BJ (cell line): ENCODE measurements around the gene C5orf63. TPM values are rescaled to one million over a fixed set of nuclear protein-coding genes. Genes with fewer than 3 reads are reported as not detected.
"Not testable (repeated sequence)": the region's sequence is repeated elsewhere in the genome, so short reads cannot be mapped to it uniquely, and the experiment has no call there.

Experiments
- CTCF ChIA-PET: fragments of 350-600 bp; formaldehyde crosslinking; extraction: SDS; loops from one replicate; lab custom pipeline; 2021; ENCODE audit warnings: antibody characterized with exemption, inconsistent platforms; lab: Yijun Ruan, JAX
- POLR2A ChIA-PET: fragments of 300-600 bp; sonication (Branson Sonifier 250); formaldehyde crosslinking; extraction: SDS; loops from one replicate; lab custom pipeline; 2021; ENCODE audit warnings: antibody characterized with exemption; lab: Charles Lee
- DNase-seq: peaks from one replicate; pipeline ENCODE4 v3.0.0-alpha.2; 2011; ENCODE audit warnings: low read depth
- H3K27me3 ChIP-seq: 2 replicates; pipeline ENCODE4 v1.6.0; 2011; ENCODE audit warnings: low read length; ENCODE audit not compliant: control insufficient read depth, insufficient read depth
- H3K36me3 ChIP-seq: 2 replicates; pipeline ENCODE4 v1.5.1; 2011; ENCODE audit warnings: low read length; ENCODE audit not compliant: control insufficient read depth, insufficient read depth
- H3K4me3 ChIP-seq: 2 replicates; pipeline ENCODE4 v1.5.1; 2011; ENCODE audit warnings: low read depth, mild to moderate bottlenecking, control low read depth, low read length
- CTCF ChIP-seq: IDR thresholded peaks from 2 replicates; pipeline ENCODE4 v1.5.1; 2011; ENCODE audit warnings: low read depth, mild to moderate bottlenecking, control low read depth, inconsistent platforms, low read length, moderate library complexity; ENCODE audit not compliant: insufficient read depth
- polyA plus RNA-seq: library from polyadenylated mRNA; depleted of rRNA; stranded (reverse); fragments of >200 nt; gene quantifications from 2 replicates; pipeline ENCODE4 v1.2.3, GENCODE V29; 2011

C5orf63 gene
- polyA plus RNA-seq, 1 experiment = 1.4 TPM

DNA sequence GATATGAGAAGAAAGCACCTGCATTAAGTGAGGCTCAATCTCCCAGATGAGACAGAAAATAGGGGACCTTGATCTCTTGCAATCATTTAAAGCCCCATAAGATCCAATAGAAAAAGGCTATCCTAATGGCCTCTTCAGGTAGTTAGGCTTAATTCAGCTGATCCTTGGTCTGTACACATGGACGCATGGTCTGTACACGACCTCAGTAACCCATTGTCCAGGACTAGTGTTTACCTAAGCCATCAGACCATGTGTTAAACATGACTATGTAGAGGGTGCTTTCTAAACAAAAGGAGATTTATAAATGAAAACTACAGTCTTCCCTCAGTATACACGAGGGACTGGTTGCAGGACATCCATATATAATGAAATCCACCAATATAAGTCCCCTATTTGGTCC is 50.5 kb downstream of the C5orf63 start:
- Histone ChIP-seq H3K4me3 (no peak overlapping the region), H3K27me3 (no peaks in the 10 kb centered on the region), H3K36me3 (no peaks in the 10 kb centered on the region)
- DNase-seq = no peak
- ChIA-PET POLR2A (no interaction called here), CTCF (no interaction called here)
- TF ChIP-seq CTCF = no peak

DNA sequence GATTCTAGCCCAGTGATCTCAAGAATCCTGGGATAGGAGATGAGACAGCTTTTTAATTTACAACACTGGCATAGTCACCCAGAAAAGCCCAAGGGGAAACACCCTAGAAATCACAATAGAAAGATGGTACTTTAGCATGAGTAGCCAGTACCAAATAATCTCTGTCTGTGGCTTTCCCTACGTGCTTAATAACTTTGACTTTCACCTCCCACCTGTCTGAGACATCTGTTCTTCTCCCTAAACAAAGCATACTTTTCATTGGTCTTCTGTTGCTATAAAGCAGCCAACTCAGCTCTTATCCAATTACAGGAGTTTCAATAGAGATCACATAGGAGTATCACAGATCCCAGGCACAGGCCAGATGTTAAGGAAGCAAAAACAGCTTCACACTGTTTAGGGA is 53.4 kb downstream of the C5orf63 start:
- no peaks in the 10 kb centered on the region for H3K27me3 ChIP-seq
- TF ChIP-seq CTCF = no peak
- no peaks in the 10 kb centered on the region for H3K36me3 ChIP-seq
- H3K4me3 ChIP-seq = no peak overlapping the region
- ChIA-PET CTCF (interaction anchor here (0.9 kb wide), 1 partner anchor 10 kb away, joined by 4 read pairs; the partner anchor contains the start of gene MARCHF3), POLR2A (no interaction called here)
- no peak for DNase-seq

GRCh38 chr5:127016722-127017121 is 56.6 kb downstream of the C5orf63 start:
- H3K36me3 ChIP-seq, H3K27me3 ChIP-seq, DNase-seq, POLR2A ChIA-PET, H3K4me3 ChIP-seq: not testable (repeated sequence)
- CTCF ChIA-PET = interaction anchor here (1.0 kb wide), 1 partner anchor 12 kb away, joined by 3 read pairs; no protein-coding TSS in a partner anchor

DNA sequence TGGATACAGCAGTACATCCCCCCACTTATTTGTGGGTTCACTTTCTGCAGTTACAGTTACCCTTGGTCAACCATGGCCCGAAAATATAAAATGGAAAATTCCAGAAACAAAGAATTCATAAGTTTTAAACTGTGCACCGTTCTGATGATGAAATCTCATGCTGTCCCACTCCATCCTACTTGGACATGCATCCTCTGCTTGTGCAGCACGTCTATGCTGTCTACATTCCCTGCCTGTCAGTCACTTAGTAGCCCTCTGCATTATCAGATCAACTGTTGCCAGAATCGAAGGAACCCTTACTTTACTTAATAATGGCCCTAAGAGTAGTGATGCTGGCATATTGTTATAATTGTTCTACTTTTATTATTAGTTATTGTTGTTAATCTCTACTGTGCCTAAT is 57.6 kb downstream of the C5orf63 start:
- ChIA-PET POLR2A (no interaction called here), CTCF (interaction anchor here (0.8 to 1.5 kb wide), 2 partner anchors 10 to 11 kb away, joined by 3 read pairs; no protein-coding TSS in a partner anchor)
- Histone ChIP-seq H3K27me3 (no peaks in the 10 kb centered on the region), H3K36me3 (no peaks in the 10 kb centered on the region), H3K4me3 (no peak overlapping the region)
- no peak for TF ChIP-seq CTCF
- no peak for DNase-seq

GRCh38 chr5:127014573-127014972 is 58.7 kb downstream of the C5orf63 start:
- no peaks in the 10 kb centered on the region for H3K27me3 ChIP-seq
- DNase-seq = no peak
- TF ChIP-seq CTCF = no peak
- ChIA-PET CTCF (interaction anchor here (1.5 kb wide), 1 partner anchor 11 kb away, joined by 3 read pairs; no protein-coding TSS in a partner anchor), POLR2A (no interaction called here)
- no peak overlapping the region for H3K4me3 ChIP-seq
- H3K36me3 ChIP-seq = no peaks in the 10 kb centered on the region

DNA sequence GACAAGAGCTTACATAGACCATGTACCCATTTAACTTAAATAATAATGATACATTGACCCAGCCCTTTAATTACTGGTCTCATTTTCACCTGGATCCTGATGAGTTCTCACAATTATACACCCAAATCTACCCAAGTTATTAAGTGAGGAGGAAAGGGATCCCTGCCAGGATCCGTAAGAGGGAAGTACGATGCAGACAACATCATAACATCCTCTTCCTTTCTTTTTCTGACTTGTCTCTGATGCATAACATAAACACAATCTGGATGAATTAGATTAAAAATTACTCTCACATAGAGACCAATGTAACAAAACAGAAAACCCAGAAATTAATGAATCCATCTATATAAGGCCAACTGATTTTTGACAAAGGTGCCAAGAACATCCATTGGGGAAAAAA is 59.9 kb downstream of the C5orf63 start:
- ChIA-PET CTCF (interaction anchor here (1.3 to 1.4 kb wide), 2 partner anchors 12 to 15 kb away, joined by 4 to 6 read pairs; no protein-coding TSS in a partner anchor), POLR2A (interaction anchor here (0.6 kb wide), 1 partner anchor 1142 kb away, joined by 3 read pairs; no protein-coding TSS in a partner anchor)
- TF ChIP-seq CTCF = no peak
- Histone ChIP-seq H3K4me3 (no peak overlapping the region), H3K36me3 (no peaks in the 10 kb centered on the region), H3K27me3 (no peaks in the 10 kb centered on the region)
- no peak for DNase-seq
